ENCODE results near the gene PDGFC.

Gene PDGFC

GRCh38 chr4:156764145-156764544, 207.5 kb downstream of the PDGFC start:
- TF ChIP-seq CTCF (conservative IDR thresholded peaks at IDR 0.05; ENCODE audit: low read length), result no peak
- H3K4me3 ChIP-seq (ENCODE audit: low read length), result no peak overlapping the region
- peak; percentile 89 for DNase-seq (ENCODE audit: low read depth)

GRCh38 chr4:156763511-156763910, 208.1 kb downstream of the PDGFC start:
- DNase-seq (ENCODE audit: low read depth), result peak; percentile 60
- no peak for TF ChIP-seq CTCF (conservative IDR thresholded peaks at IDR 0.05; ENCODE audit: low read length)
- no peak overlapping the region for H3K4me3 ChIP-seq (ENCODE audit: low read length)

GRCh38 chr4:156762851-156763250, 208.7 kb downstream of the PDGFC start:
- DNase-seq (ENCODE audit: low read depth), result no peak
- no peak for TF ChIP-seq CTCF (conservative IDR thresholded peaks at IDR 0.05; ENCODE audit: low read length)

GRCh38 chr4:156756118-156756517, 215.5 kb downstream of the PDGFC start:
- no peak for TF ChIP-seq CTCF (conservative IDR thresholded peaks at IDR 0.05; ENCODE audit: low read length)
- no peak overlapping the region for H3K4me3 ChIP-seq (ENCODE audit: low read length)
- DNase-seq (ENCODE audit: low read depth), result peak; percentile 55

More at GRCh38 chr4:156762851-156763250, 208.7 kb downstream of the PDGFC start:
- no peak overlapping the region for H3K4me3 ChIP-seq (ENCODE audit: low read length)

- no peak for TF ChIP-seq CTCF (conservative IDR thresholded peaks at IDR 0.05; ENCODE audit: low read length)
- no peak overlapping the region for H3K4me3 ChIP-seq (ENCODE audit: low read length)
- peak; percentile 26 for DNase-seq (ENCODE audit: low read depth)
These were observed 216.6 kb downstream of the PDGFC start for GRCh38 chr4:156754832-156755570.

GRCh38 chr4:156751486-156751885, 220.1 kb downstream of the PDGFC start:
- TF ChIP-seq CTCF (conservative IDR thresholded peaks at IDR 0.05; ENCODE audit: low read length), result no peak
- peak; percentile 77 for DNase-seq (ENCODE audit: low read depth)
- no peak overlapping the region for H3K4me3 ChIP-seq (ENCODE audit: low read length)

Data from AG10803 (cell line).